ENCODE data around the gene THEM5.
A peak's percentile ranks its signal among the peaks of the same experiment; 100 is the strongest.

Gene THEM5

DNA sequence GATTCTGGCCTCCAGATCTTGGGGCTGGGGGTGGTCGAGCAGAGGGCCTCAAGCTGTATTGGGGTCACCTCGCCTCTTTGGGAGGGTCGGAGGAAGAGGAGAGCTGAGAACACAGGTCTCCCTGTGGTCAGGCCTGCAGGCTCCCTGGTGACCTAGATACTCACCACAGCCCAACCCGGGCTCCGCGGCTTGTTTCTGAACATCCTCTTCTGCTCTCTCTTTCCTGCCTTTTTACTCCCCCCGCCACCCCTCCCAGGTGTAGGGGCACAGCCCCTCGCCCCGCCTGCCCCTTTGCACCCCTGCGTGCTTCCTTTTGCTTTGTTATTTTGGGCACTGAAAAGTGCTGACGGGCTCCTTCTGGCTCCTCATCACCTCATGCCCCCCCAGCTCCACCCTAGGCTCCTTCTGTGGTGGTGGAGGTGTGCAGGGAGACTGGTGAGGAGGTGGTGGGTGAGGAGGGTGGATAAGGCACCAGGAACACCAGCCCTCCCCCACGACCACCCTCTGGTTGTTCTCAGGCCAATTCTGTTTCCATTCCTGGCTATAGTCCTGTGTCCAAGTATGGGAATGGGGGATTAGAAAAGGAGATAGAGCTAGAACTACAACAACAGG, 37.7 kb downstream of the THEM5 start:
- DNase-seq = peak; percentile 49 to 62 (median 57)
- Histone ChIP-seq H3K36me3 (ENCODE audit: control insufficient read depth, insufficient read depth, low read length) (peaks cover 6% of the 10 kb centered on the region), H3K9me3 (ENCODE audit: control insufficient read depth, low read length) (no peaks in the 10 kb centered on the region), H3K27ac (ENCODE audit: insufficient read depth, low read length, poor library complexity, severe bottlenecking) (peak overlapping the region; percentile 48), H3K4me3 (ENCODE audit: insufficient read depth, low read depth, low read length, poor library complexity, severe bottlenecking) (peak overlapping the region; percentile 5), H3K27me3 (replicated peaks; ENCODE audit: control insufficient read depth, insufficient read depth, low read length, poor library complexity, severe bottlenecking) (no peaks in the 10 kb centered on the region), H3K4me1 (ENCODE audit: control insufficient read depth, insufficient read depth, low read length, poor library complexity, severe bottlenecking) (peaks cover 78% of the 10 kb centered on the region)

DNA sequence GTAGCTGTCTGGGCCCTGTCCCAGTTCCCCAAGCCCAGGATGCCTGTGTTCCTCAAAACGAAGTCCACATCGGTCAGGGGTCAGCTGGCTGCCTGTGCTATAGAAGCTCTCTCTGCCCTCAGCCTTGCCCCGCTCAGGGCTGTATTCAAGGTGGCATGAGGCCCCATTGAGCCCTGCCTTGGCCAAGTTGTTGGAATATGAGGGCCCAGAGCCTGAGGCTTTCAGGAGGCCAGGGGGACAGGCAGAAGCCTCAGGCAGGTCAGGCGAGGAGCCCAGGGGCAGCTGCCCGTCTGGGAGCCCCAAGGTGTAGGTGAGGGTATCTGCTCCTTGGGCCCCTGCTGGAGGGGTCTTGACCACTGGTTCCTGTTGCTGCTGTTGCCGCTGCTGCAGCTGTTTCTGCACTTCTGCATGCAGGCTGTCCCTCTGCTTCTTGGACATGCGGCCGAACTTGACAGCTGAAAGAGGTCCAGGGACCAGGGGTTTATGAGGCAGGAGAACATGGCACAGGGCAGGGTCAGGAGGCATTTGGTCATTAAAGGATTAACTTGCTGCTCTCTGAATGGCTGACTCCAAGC, 38.5 kb downstream of the THEM5 start:
- Histone ChIP-seq H3K27ac (ENCODE audit: insufficient read depth, low read length, poor library complexity, severe bottlenecking) (peak overlapping the region; percentile 29), H3K27me3 (replicated peaks; ENCODE audit: control insufficient read depth, insufficient read depth, low read length, poor library complexity, severe bottlenecking) (no peaks in the 10 kb centered on the region), H3K36me3 (ENCODE audit: control insufficient read depth, insufficient read depth, low read length) (peaks cover 7% of the 10 kb centered on the region), H3K9me3 (ENCODE audit: control insufficient read depth, low read length) (no peaks in the 10 kb centered on the region), H3K4me3 (ENCODE audit: insufficient read depth, low read depth, low read length, poor library complexity, severe bottlenecking) (no peak overlapping the region), H3K4me1 (ENCODE audit: control insufficient read depth, insufficient read depth, low read length, poor library complexity, severe bottlenecking) (peaks cover 71% of the 10 kb centered on the region)
- DNase-seq = no peak

DNA sequence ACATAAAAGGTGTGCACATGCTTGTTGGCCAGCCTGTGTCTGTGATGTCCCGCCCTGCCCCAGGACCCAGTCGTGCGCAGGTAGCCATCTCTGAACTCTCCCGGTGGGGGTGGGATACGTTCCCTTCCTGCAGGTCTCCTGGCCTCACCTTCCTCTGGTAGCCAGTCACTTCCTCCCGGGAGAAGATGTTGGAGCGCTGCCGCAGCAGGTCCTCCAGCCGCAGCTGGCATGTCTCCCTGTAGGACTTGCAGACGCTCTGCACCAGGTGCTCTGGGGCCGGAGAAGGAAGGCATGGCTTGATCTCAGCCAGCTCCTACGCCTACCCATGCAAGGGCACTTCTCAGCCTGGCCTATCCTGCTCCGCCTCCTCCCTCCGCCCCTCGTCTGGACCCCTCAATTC, 39.1 kb downstream of the THEM5 start:
- Histone ChIP-seq H3K9me3 (ENCODE audit: control insufficient read depth, low read length) (no peaks in the 10 kb centered on the region), H3K27me3 (replicated peaks; ENCODE audit: control insufficient read depth, insufficient read depth, low read length, poor library complexity, severe bottlenecking) (no peaks in the 10 kb centered on the region), H3K27ac (ENCODE audit: insufficient read depth, low read length, poor library complexity, severe bottlenecking) (peak overlapping the region; percentile 16), H3K4me1 (ENCODE audit: control insufficient read depth, insufficient read depth, low read length, poor library complexity, severe bottlenecking) (peaks cover 66% of the 10 kb centered on the region), H3K36me3 (ENCODE audit: control insufficient read depth, insufficient read depth, low read length) (peaks cover 7% of the 10 kb centered on the region), H3K4me3 (ENCODE audit: insufficient read depth, low read depth, low read length, poor library complexity, severe bottlenecking) (no peak overlapping the region)
- DNase-seq = no peak

DNA sequence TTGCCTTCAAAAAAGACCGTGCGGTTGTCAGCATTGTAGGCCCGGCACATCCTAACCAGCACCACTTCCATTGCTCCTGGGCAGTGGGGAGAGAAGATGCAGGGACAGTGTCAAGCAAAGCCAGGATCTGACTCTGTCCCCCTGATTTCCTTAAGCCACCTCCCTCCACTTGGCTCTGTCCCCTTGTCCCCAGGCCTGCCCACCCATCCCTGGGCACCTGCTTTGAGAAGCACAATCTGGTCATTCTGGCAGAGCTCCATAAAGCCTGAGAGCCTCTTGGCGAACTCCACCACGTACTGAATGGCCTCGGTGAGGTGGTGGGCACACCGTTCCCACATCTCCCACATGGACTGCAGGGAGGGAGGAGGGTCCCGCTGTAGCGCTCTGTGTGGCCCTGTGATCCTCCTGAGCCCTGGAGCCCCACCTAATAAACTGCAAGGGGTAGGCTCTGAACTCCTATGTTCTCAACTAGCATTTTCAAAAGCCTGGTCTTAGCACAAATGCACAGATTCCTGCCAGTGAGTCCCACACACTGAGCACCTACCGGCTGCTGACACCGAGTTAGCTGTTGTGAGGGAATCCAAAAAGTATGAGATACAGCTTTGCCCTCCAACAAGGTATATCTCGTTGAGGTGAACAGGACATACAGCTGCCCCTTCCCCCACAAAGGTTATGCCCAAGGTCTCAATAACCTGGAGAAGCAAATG, 40.1 kb downstream of the THEM5 start:
- H3K27ac ChIP-seq (ENCODE audit: insufficient read depth, low read length, poor library complexity, severe bottlenecking) = peak overlapping the region; percentile 21
- no peaks in the 10 kb centered on the region for H3K9me3 ChIP-seq (ENCODE audit: control insufficient read depth, low read length)
- no peak for DNase-seq
- H3K4me1 ChIP-seq (ENCODE audit: control insufficient read depth, insufficient read depth, low read length, poor library complexity, severe bottlenecking) = peaks cover 56% of the 10 kb centered on the region
- no peaks in the 10 kb centered on the region for H3K27me3 ChIP-seq (replicated peaks; ENCODE audit: control insufficient read depth, insufficient read depth, low read length, poor library complexity, severe bottlenecking)
- peaks cover 10% of the 10 kb centered on the region for H3K36me3 ChIP-seq (ENCODE audit: control insufficient read depth, insufficient read depth, low read length)
- no peak overlapping the region for H3K4me3 ChIP-seq (ENCODE audit: insufficient read depth, low read depth, low read length, poor library complexity, severe bottlenecking)

DNA sequence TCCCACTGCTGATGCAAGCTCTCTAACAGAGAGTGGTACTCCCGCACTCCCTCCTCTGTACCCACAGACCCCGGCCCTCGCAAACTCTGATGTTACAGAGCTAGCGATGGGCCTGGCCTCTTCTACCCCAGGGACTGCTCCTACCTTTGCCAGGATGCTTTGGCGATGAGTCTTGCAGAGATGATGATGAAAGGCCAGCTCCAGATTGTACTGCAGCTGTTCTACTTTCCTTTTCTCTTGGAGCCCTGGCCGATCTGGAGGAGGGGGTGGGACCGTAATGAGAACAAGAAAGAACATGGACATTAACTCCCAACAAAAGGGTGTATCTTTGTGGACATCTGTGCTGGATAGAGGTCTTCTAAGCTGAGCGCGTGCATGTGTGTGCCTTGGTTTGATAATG, 42.3 kb downstream of the THEM5 start:
- no peaks in the 10 kb centered on the region for H3K9me3 ChIP-seq (ENCODE audit: control insufficient read depth, low read length)
- H3K4me3 ChIP-seq (ENCODE audit: insufficient read depth, low read depth, low read length, poor library complexity, severe bottlenecking) = no peak overlapping the region
- no peak for DNase-seq
- no peaks in the 10 kb centered on the region for H3K27me3 ChIP-seq (replicated peaks; ENCODE audit: control insufficient read depth, insufficient read depth, low read length, poor library complexity, severe bottlenecking)
- H3K36me3 ChIP-seq (ENCODE audit: control insufficient read depth, insufficient read depth, low read length) = peaks cover 13% of the 10 kb centered on the region
- no peak overlapping the region for H3K27ac ChIP-seq (ENCODE audit: insufficient read depth, low read length, poor library complexity, severe bottlenecking)
- H3K4me1 ChIP-seq (ENCODE audit: control insufficient read depth, insufficient read depth, low read length, poor library complexity, severe bottlenecking) = peaks cover 34% of the 10 kb centered on the region

DNA sequence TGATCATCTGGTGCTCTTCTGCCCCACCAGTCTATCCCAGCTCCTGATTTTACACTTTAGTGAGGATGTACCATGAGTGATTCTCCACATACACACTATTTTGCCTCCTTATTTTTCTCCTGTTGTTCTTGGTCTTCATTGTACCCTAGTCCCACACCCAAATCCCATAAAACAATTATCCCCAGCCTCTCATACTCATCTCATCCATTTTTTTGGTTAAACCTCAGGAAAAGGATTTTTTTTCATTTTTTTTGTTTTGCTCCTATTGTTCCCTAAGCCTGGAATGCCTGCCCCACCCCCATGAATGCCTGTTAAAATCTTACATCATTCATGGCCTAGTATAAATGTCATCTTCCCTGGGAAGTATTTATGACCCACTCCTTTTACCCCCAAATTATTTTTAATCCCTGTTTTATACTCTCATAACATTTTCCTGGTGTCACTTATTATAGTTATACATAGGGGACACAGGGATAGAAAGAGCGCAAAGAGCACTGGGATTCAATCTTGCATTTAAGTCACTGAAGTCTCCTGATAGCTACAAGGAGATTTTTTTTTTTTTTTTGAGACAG, 43.4 kb downstream of the THEM5 start:
- Histone ChIP-seq H3K27ac (ENCODE audit: insufficient read depth, low read length, poor library complexity, severe bottlenecking) (no peak overlapping the region), H3K9me3 (ENCODE audit: control insufficient read depth, low read length) (no peaks in the 10 kb centered on the region), H3K4me3 (ENCODE audit: insufficient read depth, low read depth, low read length, poor library complexity, severe bottlenecking) (no peak overlapping the region), H3K4me1 (ENCODE audit: control insufficient read depth, insufficient read depth, low read length, poor library complexity, severe bottlenecking) (peaks cover 23% of the 10 kb centered on the region), H3K27me3 (replicated peaks; ENCODE audit: control insufficient read depth, insufficient read depth, low read length, poor library complexity, severe bottlenecking) (no peaks in the 10 kb centered on the region), H3K36me3 (ENCODE audit: control insufficient read depth, insufficient read depth, low read length) (peaks cover 13% of the 10 kb centered on the region)
- DNase-seq = no peak

DNA sequence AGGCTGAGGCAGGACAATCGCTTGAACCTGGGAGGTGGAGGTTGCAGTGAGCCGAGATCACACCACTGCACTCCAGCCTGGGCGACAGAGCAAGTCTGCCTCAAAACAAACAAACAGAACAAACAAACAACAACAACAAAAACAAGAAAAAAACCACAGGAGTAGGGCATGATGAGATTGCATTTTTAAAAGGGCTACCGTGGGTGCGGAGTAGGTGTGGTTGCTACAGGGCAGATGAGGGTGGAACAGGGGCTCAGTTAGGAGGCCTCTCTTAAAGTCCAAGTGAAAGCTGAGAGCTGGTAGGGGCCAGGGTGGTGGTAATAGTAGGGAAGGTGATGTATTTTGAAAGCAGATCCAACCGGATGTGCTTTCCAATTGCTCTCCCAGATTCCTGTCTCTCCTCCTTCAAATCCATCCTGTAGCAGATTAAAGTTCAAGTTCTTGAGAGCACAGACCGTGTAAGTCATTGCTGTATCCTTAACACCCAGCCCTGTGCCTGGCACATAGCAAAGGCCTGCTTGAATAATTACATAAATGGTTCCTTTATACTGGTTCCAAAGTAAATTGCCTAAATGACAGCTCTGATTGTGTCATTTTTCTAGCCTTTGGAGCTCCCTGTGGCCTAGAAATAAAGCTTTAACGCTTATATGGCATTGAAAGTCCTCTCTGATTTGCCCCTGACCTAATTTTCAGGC, 44.1 kb downstream of the THEM5 start:
- H3K4me1 ChIP-seq (ENCODE audit: control insufficient read depth, insufficient read depth, low read length, poor library complexity, severe bottlenecking) = peaks cover 16% of the 10 kb centered on the region
- no peak overlapping the region for H3K27ac ChIP-seq (ENCODE audit: insufficient read depth, low read length, poor library complexity, severe bottlenecking)
- no peaks in the 10 kb centered on the region for H3K9me3 ChIP-seq (ENCODE audit: control insufficient read depth, low read length)
- H3K4me3 ChIP-seq (ENCODE audit: insufficient read depth, low read depth, low read length, poor library complexity, severe bottlenecking) = no peak overlapping the region
- peaks cover 13% of the 10 kb centered on the region for H3K36me3 ChIP-seq (ENCODE audit: control insufficient read depth, insufficient read depth, low read length)
- no peaks in the 10 kb centered on the region for H3K27me3 ChIP-seq (replicated peaks; ENCODE audit: control insufficient read depth, insufficient read depth, low read length, poor library complexity, severe bottlenecking)
- no peak for DNase-seq

DNA sequence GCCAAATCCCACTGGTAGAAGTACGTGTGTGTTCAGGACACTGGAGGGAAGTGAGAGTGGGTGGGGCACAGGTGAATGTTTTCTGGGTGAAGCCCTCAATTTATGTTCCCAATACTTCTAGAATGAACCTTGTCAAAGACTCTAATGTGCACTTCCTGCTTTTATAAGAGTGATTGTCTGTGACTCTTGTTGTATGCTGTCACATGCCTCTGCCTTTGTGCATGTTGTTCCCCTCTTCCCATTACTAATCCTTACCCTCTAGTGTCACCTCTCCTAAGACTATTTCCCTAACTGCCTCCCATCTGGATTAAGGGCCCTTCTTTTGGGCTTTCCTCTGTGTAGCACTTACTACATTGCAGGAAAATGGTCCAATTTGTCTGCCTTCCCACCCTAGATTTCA, 45.7 kb downstream of the THEM5 start:
- Histone ChIP-seq H3K27me3 (replicated peaks; ENCODE audit: control insufficient read depth, insufficient read depth, low read length, poor library complexity, severe bottlenecking) (no peaks in the 10 kb centered on the region), H3K4me1 (ENCODE audit: control insufficient read depth, insufficient read depth, low read length, poor library complexity, severe bottlenecking) (peaks cover 2% of the 10 kb centered on the region), H3K9me3 (ENCODE audit: control insufficient read depth, low read length) (no peaks in the 10 kb centered on the region), H3K36me3 (ENCODE audit: control insufficient read depth, insufficient read depth, low read length) (peaks cover 13% of the 10 kb centered on the region), H3K27ac (ENCODE audit: insufficient read depth, low read length, poor library complexity, severe bottlenecking) (no peak overlapping the region), H3K4me3 (ENCODE audit: insufficient read depth, low read depth, low read length, poor library complexity, severe bottlenecking) (no peak overlapping the region)
- DNase-seq = no peak

DNA sequence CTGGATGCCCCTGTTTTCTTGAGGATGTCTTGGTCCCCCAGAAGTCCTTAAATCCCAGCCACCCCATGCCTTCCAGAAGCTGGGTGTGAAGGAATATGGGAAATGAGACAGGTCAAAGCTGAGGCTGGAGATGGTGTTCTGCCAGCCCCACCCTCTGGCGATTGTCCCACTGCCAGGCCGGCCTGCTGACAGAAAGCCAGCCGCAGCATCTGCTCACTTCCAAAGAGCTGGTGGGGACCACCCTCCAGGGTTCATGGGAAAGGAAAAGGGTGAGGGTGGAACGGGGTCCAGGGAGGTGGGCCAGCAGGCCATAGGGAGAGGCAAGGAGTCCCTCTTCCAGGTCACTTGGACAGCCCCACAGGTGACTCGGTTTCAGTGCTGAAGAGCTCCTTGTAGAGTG, 46.4 kb downstream of the THEM5 start:
- H3K27ac ChIP-seq (ENCODE audit: insufficient read depth, low read length, poor library complexity, severe bottlenecking) = no peak overlapping the region
- DNase-seq = no peak

More for the DNA sequence above, 46.4 kb downstream of the THEM5 start:
- Histone ChIP-seq H3K36me3 (ENCODE audit: control insufficient read depth, insufficient read depth, low read length) (peaks cover 13% of the 10 kb centered on the region), H3K9me3 (ENCODE audit: control insufficient read depth, low read length) (no peaks in the 10 kb centered on the region), H3K27me3 (replicated peaks; ENCODE audit: control insufficient read depth, insufficient read depth, low read length, poor library complexity, severe bottlenecking) (no peaks in the 10 kb centered on the region), H3K4me1 (ENCODE audit: control insufficient read depth, insufficient read depth, low read length, poor library complexity, severe bottlenecking) (no peaks in the 10 kb centered on the region), H3K4me3 (ENCODE audit: insufficient read depth, low read depth, low read length, poor library complexity, severe bottlenecking) (no peak overlapping the region)

All from effector memory CD4-positive, alpha-beta T cell (primary cell).